OCI-LY1 (cell line): Measurements from ENCODE around the gene SLC27A1.
"Not testable (repeated sequence)": the region's sequence is repeated elsewhere in the genome, so short reads cannot be mapped to it uniquely, and the experiment has no call there.

Source experiments
- CTCF ChIP-seq: fragments of 200-600 bp; sonication (generic), shearing (Covaris generic); IDR thresholded peaks from 2 replicates; pipeline ENCODE4 v1.5.1; 2017; ENCODE audit warnings: mild to moderate bottlenecking, antibody characterized with exemption, low read length, moderate library complexity, mixed read lengths
- EZH2 ChIP-seq: fragments of 200-600 bp; sonication (generic), shearing (Covaris generic); IDR thresholded peaks from 2 replicates; pipeline ENCODE4 v1.8.0; 2017; ENCODE audit warnings: borderline replicate concordance, mixed run types, mild to moderate bottlenecking, antibody characterized with exemption, low read length, moderate library complexity, mixed read lengths

- not testable (repeated sequence) for TF ChIP-seq CTCF, EZH2
Observed at GRCh38 chr19:17475011-17475540, 4.8 kb downstream of the SLC27A1 start.
